H1 (cell line): Measurements from ENCODE around the gene FRMD4A.

Source experiments
- ATF3 ChIP-seq: IDR thresholded peaks from 2 replicates; pipeline ENCODE4 v1.6.1; 2011; ENCODE audit warnings: low read depth, mild to moderate bottlenecking, low read length; ENCODE audit not compliant: insufficient read depth
- CHD1 ChIP-seq: IDR thresholded peaks from 2 replicates; pipeline ENCODE4 v1.6.1; 2012; ENCODE audit warnings: low read depth, low read length, improper control_type of control experiment
- CTCF ChIP-seq, 3 experiments: IDR thresholded peaks; 1 replicate in 2 of 3; 2 replicates in 1 of 3; pipeline versions ENCODE4 v1.5.1 to v1.6.1; 2011; ENCODE audit warnings: low read length in 3 of 3, mild to moderate bottlenecking in 3 of 3, inconsistent platforms in 2 of 3, low read depth in 1 of 3, moderate library complexity in 1 of 3; ENCODE audit not compliant: insufficient read depth in 1 of 3; ENCODE audit errors: control extremely low read depth in 1 of 3
- EP300 ChIP-seq, 2 experiments: IDR thresholded peaks; 1 replicate in 1 of 2; 2 replicates in 1 of 2; pipeline ENCODE4 v1.6.1; 2011 to 2012; ENCODE audit warnings: low read depth in 2 of 2, low read length in 2 of 2, mild to moderate bottlenecking in 2 of 2, borderline replicate concordance in 1 of 2, inconsistent platforms in 1 of 2, moderate library complexity in 1 of 2
- JUN ChIP-seq: IDR thresholded peaks from 2 replicates; pipeline ENCODE4 v1.6.1; 2011; ENCODE audit warnings: low read depth, mild to moderate bottlenecking, improper control_type of control experiment, low read length
- KDM1A ChIP-seq: fragments of 200-600, 300-600 bp; sonication (generic); IDR thresholded peaks from 2 replicates; pipeline ENCODE4 v1.7.1; 2016; ENCODE audit warnings: mild to moderate bottlenecking, low read length, borderline replicate concordance
- MAX ChIP-seq: IDR thresholded peaks from 2 replicates; pipeline ENCODE4 v1.6.1; 2012; ENCODE audit warnings: inconsistent platforms
- POLR2A ChIP-seq, 2 experiments: IDR thresholded peaks; 1 replicate in 1 of 2; 2 replicates in 1 of 2; pipeline ENCODE4 v1.6.1; 2011; ENCODE audit warnings: low read depth in 2 of 2, low read length in 2 of 2, mild to moderate bottlenecking in 2 of 2; ENCODE audit errors: control extremely low read depth in 1 of 2
- SIN3A ChIP-seq, 2 experiments: IDR thresholded peaks in 1 of 2; conservative IDR thresholded peaks in 1 of 2; 2 replicates each; pipeline ENCODE4 v1.6.1; 2011 to 2012; ENCODE audit warnings: low read length in 2 of 2, improper control_type of control experiment in 1 of 2, low read depth in 1 of 2, mild to moderate bottlenecking in 1 of 2
- SUZ12 ChIP-seq: fragments of 200-600 bp; sonication (generic); IDR thresholded peaks from 2 replicates; pipeline ENCODE4 v1.6.1; 2012; ENCODE audit warnings: mild to moderate bottlenecking, inconsistent platforms, low read length, moderate library complexity, mixed read lengths
- TAF1 ChIP-seq: IDR thresholded peaks from 2 replicates; pipeline ENCODE4 v1.6.1; 2011; ENCODE audit warnings: mild to moderate bottlenecking, low read depth, low read length
- TF ChIP-seq, protein P1 (sequence below): IDR thresholded peaks from 2 replicates; pipeline ENCODE4 v1.6.1; 2011; ENCODE audit warnings: low read length, improper control_type of control experiment

GRCh38 chr10:14003517-14004184 is 327.1 kb downstream of the FRMD4A start:
- TF ChIP-seq ATF3 (no peak), SUZ12 (no peak), CHD1 (no peak), POLR2A (IDR thresholded peaks at IDR 0.05; ENCODE audit: control extremely low read depth in 1 of 2, low read depth in 2 of 2, low read length in 2 of 2) (no peak), CTCF (IDR thresholded peaks at IDR 0.05; ENCODE audit: control extremely low read depth in 1 of 3, insufficient read depth in 1 of 3, low read depth in 1 of 3, low read length in 3 of 3) (no peak), MAX (no peak), EP300 (IDR thresholded peaks at IDR 0.05; ENCODE audit: borderline replicate concordance in 1 of 2, low read depth in 2 of 2, low read length in 2 of 2) (no peak), JUN (no peak), SIN3A (conservative IDR thresholded peaks at IDR 0.05 in 1 of 2, IDR thresholded peaks at IDR 0.05 in 1 of 2; ENCODE audit: low read depth in 1 of 2, low read length in 2 of 2) (no peak), TAF1 (no peak), KDM1A (no peak)
- TF ChIP-seq, protein P1, sequence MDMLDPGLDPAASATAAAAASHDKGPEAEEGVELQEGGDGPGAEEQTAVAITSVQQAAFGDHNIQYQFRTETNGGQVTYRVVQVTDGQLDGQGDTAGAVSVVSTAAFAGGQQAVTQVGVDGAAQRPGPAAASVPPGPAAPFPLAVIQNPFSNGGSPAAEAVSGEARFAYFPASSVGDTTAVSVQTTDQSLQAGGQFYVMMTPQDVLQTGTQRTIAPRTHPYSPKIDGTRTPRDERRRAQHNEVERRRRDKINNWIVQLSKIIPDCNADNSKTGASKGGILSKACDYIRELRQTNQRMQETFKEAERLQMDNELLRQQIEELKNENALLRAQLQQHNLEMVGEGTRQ, result no peak
